RWPE1 (cell line): Measurements from ENCODE around the gene ZNF653.
A peak's percentile ranks its signal among the peaks of the same experiment; 100 is the strongest.

Source experiments
- CTCF ChIA-PET: fragments of 350-600 bp; sonication (Branson Sonifier 250); formaldehyde crosslinking; extraction: SDS; loops from one replicate; lab custom pipeline; 2021; lab: Yijun Ruan, JAX
- POLR2A ChIA-PET: fragments of 400-600 bp; formaldehyde crosslinking; extraction: SDS; loops from one replicate; lab custom pipeline; 2020; ENCODE audit warnings: antibody characterized with exemption; ENCODE audit not compliant: low non-redundant PET; lab: Yijun Ruan, JAX
- DNase-seq: peaks from one replicate; pipeline ENCODE4 v3.0.0; 2012; ENCODE audit warnings: low spot score
- H3K27ac ChIP-seq: fragments of 450-650 bp; 2 replicates; pipeline ENCODE4 v1.5.1; 2017
- CTCF ChIP-seq: fragments of 450-650 bp; conservative IDR thresholded peaks from 2 replicates; pipeline ENCODE4 v1.5.1; 2017; ENCODE audit warnings: low read depth, mild to moderate bottlenecking

The ZNF653 gene

DNA sequence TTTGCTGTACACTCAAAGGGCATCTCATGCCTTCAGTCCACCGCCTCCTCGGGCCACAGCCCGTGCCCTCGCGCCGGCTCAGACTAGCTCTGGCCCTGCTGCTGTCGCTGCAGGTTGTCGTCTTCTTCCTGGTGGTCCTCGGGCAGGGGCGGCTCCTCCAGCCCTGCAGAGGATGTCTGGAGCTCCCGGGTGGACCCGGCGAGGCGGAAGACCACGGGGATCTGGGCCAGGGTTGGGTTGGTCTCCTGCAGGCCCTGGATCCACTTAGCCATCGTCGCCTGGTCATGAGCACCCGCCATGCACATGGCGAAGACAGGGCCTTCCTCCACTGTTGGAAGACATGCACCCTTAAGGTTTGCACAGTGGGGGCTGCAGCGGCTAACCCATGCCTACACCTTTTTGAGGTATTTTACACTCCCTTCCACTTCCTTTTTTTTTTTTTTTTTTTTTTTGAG lies 489 bp upstream of the ZNF653 start:
- H3K27ac ChIP-seq = peak overlapping the region; percentile 93
- POLR2A ChIA-PET = no interaction called here

GRCh38 chr19:11505032-11505503 lies 571 bp downstream of the ZNF653 start:
- CTCF ChIA-PET = interaction anchor here (0.7 kb wide), 1 partner anchor 123 kb away, joined by 3 read pairs; no protein-coding TSS in a partner anchor
- peak overlapping the region; percentile 93 for H3K27ac ChIP-seq
- DNase-seq = peak; percentile 97
- no peak for TF ChIP-seq CTCF
- POLR2A ChIA-PET = no interaction called here

More for the DNA sequence above, 489 bp upstream of the ZNF653 start:
- DNase-seq = no peak
- CTCF ChIA-PET = interaction anchor here (0.6 to 0.7 kb wide), 2 partner anchors 42 to 861 kb away, joined by 3 read pairs; no protein-coding TSS in a partner anchor
- no peak for TF ChIP-seq CTCF

DNA sequence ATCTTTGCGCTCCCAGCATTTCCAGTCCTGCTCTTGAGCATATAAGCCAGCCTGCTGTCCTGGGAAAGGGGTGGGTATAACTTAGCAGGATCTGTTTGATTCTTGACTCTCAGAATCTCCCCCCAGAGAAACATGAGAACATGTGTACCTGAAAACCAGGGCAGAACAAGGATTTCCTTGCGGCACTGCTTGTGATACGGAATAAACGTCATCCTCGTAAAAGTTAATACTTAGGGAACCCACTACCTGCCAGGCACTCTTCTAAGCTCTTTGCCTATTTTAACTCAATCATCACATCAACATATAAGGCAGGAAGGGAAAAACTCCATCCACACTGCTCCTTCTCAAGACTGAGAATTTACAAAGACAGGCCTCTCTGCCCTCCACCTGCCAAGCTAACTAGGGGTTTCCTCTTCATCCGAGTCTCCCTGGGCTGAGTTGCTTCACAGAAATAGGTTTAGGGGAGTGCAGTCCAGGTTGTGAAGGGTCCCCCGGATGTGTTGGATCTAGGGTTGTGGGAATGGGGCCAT lies 1.1 kb downstream of the ZNF653 start:
- DNase-seq = no peak
- TF ChIP-seq CTCF = no peak
- H3K27ac ChIP-seq = peak overlapping the region; percentile 93
- CTCF ChIA-PET = interaction anchor here (0.7 kb wide), 1 partner anchor 123 kb away, joined by 3 read pairs; no protein-coding TSS in a partner anchor
- POLR2A ChIA-PET = no interaction called here

DNA sequence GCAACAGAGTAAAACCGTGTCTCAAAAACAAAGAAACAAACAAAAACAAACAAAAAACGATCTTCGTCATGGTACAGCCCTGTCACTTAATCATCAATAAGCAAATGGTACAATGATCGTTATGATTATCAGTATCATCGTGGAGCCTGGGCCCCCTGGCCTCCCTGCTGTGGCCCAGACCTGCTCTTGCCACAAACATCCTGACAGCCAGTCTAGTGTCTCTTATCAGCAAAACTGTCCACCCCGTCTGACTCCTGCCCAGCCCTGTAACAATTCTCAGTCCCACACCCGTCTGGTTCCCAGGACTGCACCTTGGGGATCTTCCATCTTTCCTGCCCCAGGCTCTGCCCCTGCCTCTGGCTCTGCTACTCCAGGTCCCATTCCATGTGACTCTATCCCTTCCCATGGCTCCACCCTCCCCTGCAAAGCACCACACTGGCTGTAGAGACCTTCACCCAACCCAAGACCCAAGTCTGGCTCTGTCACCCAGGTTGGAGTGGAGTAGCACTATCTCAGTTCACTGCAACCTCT lies 5.7 kb downstream of the ZNF653 start:
- POLR2A ChIA-PET = no interaction called here
- H3K27ac ChIP-seq = peak overlapping the region; percentile 25
- CTCF ChIA-PET = no interaction called here
- no peak for TF ChIP-seq CTCF
- DNase-seq = no peak

DNA sequence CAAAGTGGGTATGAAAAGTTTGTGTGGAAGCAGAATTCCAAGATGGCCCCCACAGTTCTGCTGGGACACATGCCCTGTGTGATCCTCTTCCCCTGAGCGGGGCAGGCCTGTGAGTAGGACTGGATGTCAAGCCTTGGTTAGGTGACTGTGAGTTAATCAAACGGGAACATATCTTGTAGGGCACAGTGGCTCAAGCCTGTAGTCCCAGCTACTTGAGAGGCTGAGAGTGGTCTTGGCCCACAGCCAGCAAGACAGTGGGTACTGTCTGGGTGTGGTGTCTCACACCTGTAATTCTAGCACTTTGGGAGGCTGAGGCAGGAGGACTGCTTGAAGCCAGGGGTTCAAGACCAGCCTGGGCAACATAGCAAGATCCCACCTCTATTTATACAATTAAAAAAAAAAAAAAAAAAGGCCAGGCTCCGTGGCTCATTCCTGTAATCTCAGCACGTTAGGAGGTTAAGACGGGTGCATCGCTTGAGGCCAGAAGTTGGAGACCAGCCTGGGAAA lies 6.4 kb downstream of the ZNF653 start:
- TF ChIP-seq CTCF = no peak
- no peak for DNase-seq
- POLR2A ChIA-PET = no interaction called here
- CTCF ChIA-PET = interaction anchor here (0.6 kb wide), 1 partner anchor 403 kb away, joined by 4 read pairs; no protein-coding TSS in a partner anchor
- H3K27ac ChIP-seq = 0 out of 2 replicates have a peak overlapping the region, but pooled peaks have one; percentile 4

DNA sequence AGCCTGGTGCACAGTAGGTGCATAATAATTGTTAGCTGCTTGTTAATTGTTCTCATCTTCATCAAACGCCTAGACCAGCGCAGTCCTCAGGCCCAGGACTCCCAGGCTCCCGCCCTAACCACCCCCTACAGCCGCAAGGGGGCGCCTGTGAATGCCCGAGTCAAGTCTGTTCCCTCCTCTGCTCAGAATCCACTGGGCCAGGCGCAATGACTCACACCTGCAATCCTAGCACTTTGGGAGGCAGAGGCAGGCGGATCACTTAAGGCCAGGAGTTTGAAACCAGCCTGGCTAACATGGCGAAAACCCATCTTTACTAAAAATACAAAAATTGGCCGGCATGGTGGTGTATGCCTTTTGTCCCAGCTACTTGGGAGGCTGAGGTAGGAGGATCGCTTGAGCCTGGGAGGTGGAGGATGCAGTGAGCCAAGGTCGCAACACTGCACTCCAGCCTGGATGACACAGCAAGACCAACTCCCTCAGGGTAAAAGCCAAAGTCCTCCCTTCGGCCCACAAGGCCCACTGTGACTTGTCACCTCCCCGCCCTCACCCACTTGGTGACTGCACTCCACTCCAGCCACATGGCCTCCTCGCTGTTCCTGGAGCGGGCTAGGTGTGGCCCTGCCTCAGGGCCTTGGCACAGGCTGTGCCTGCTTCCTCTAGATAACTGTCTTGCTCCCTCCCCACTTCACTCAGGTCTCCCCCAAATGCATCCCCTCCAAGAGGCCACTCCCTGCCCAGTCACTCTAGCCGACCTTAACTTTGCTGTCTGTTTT lies 9.1 kb downstream of the ZNF653 start:
- CTCF ChIA-PET = interaction anchor here (1.0 kb wide), 1 partner anchor 14 kb away, joined by 4 read pairs; no protein-coding TSS in a partner anchor
- peak; percentile 65 for DNase-seq
- H3K27ac ChIP-seq = peak overlapping the region; percentile 30
- POLR2A ChIA-PET = no interaction called here
- peak; percentile 68 for TF ChIP-seq CTCF
